NCI-H748 treated with DMSO at 0.1 percent for 48 hours (cell line): ENCODE data around the gene FAM47E.

Experiments
- DNase-seq: peaks from one replicate; lab custom pipeline; 2025; lab: John Stamatoyannopoulos, UW

The FAM47E gene, protein sequence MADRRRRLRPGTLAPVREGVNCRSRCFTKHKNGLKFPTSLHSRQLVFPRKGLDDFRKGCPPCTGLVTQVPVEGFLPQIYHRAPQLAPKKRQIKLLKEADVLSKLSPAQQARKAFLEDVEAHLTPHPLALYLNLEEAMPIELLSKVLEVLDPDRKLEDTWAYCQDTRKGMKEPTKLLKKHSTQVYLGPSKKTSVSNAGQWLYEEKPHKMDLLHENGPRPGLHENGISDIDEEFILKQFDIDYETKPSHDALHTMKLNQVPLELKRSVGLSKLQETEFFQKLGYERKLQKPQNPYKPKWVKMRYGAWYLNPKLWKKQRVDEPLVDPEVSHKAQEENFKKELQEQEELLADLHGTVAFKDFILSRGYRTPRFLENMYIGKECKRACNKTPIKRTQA

DNA sequence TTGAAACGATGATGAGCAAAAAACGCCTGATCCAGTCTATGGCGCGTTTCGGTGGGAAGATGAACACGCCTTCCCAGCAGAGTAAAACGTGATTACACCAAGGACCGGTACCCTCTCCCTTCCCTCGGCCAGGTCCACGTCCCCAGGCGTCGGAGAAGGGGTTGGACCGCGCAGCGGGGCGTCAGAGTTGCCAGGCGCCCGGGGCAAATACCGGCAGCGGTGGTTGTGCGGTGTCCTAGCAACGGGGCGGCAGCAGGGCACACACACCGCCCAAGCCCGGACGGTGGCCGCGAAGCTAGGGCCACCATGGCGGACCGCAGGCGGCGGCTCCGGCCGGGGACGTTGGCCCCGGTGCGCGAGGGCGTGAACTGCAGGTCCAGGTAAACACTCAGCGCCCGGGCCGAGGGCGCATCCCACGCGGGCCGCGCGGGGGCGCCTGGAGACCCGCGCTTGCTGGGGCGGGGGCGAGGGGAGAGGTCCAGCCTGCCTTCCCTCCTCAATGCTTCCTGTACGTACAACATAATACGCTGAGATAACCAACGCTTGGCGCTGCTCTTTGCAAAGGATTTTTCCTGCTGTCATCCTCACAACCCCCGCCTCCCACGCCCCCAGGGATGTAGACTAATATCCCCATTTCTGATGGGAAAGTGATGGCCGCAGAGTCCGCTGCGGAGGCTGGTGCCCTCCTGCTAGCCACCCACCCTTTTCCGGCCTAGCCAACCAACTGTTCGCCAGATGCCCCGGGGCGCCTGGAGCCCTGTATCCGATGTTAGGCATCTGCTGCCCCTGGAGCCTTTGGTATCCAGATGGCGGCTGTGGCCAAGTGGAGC, at the start of gene FAM47E:
Gene FAM47E (plus strand): TSS at position 281 of the 830 bp plus-strand sequence. CDS start 26 bp downstream, at position 307.
- peak; percentile 79 for DNase-seq

DNA sequence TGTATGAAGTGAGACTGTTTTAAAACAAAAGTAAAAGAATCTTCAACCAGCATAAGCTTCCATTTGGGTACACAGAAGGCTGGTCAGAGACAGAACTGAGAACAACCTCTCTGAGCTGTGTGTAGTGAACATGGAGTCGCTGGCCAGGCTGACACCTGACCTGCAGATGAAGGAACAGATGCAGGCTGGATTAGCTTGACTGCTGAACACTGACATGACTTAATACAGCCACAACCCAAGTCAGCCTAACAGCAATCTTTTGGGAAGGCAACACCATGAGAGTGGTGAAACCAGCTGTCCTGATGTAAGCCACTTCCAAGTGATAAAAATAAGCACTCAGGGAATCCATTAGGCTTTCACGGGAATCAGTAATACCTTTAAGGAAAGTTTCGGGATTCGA, 48.0 kb upstream of the FAM47E start:
- DNase-seq = no peak

DNA sequence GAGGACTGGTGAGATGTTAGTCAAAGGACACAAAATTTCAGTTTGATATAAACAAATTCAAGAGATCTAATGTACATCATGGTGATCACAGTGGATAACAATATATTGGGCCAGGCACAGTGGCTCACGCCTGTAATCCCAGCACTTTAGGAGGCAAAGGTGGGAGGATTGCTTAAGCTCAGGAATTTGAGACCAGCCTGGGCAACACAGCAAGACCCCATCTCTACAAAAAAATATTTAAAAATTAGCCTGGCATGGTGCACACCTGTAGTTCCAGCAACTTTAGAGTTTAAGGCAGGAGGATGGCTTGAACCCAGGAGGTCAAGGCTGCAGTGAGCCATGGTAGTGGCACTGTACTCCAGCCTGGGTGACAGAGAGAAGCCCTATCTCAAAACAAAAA, 46.6 kb upstream of the FAM47E start:
- no peak for DNase-seq

DNA sequence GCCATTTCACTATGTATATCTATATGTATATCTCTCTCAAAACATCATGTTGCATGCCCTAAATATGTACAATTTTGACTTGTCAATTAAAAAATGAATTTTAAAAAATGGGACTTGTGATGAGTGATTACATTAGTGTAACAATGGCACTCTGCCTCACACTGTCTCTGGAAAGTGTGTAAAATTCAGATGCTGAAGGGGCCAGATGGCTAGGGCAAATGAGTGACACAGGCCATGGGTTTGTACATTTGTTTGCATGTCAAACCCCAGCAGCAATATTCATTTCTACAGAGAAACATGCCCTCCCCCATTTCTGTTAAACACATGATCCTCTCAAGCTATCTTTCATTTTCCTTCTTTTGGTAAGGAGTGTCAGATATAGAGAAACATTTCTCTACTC, 46.0 kb upstream of the FAM47E start:
- DNase-seq = no peak

DNA sequence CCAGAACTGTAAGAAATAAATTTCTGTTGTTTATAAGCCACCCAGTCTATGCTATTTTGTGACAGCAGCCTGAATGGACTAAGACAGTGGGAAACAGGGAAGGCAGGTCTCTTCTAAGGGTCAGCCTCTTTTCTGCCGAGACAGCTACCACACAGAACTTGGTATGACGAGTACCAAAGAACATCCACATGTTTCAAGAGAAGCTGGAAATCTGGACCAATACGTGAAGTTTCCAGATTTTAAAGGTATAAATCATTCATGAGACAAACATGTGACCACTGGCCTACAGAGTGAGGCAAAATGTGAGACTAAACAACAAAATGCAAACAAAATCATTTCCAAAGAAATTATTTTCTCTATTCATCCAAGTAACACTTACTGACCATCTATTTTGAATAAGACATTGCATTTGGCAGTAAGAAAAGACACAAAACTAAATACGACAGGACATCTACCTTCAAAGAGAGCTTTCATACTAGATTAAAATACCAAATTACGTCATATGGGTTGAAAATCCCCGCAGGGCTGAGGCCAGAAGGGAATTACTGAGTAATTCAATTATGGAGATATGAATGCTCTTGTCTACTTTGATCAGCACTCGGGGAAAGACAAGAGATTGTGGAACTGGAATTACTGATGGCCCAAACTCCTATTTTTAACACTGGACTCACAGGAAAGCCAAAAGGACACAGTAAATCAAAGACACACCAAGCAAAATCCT, 45.1 kb upstream of the FAM47E start:
- DNase-seq = no peak

DNA sequence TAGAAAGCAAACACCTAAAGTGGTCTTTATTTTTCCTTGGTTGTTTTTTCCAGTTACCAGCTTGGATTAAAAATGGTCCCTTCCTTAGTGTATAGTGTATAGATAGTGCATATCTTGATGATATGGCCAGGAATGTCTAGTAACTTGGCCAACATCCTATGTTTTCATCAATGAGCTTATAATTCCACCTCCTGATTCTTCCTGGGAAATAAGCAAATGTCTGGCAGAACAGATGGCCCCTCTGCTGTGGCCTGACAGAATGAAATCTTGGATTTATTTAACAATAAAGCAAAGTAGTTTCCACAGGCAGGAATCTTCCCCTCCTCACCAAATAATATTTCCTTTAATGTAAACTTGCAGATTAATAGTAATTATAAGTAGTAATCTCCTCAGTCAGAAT, 44.0 kb upstream of the FAM47E start:
- no peak for DNase-seq

DNA sequence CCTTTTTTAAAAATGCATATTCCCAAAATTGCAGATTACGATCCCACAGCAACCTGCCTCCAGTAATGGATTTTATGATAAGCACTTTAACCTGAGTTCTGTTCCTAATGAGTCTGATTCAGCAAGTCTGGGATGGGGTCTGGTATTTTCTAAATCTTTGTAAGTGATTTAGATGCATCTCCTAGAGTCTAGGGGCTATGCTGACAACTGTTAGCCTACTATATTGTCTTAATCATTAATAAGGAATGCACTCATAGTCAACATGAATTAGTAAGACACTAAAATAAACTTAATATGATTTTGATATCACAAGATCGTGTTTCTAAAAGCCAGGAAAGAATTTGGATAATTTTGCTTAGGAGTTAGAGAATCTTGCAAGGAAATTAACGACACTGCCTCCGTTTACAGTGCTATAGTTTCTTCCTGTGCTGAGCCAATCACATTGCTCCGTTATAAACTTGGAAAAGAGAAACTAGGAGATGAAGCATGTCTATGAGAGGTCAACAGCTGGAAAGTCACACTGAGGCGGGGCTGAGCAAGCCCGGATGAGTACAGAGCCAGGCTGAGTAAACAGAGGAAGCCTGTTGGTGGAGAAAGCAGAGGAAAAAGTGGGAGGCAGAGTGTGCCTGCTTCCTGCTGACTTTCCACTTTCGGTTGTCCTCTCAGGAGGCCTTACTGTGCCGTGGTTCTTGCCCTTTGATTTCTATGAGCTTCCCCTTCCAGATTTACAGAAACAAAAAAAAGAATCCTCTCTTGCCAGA, 43.3 kb upstream of the FAM47E start:
- no peak for DNase-seq

DNA sequence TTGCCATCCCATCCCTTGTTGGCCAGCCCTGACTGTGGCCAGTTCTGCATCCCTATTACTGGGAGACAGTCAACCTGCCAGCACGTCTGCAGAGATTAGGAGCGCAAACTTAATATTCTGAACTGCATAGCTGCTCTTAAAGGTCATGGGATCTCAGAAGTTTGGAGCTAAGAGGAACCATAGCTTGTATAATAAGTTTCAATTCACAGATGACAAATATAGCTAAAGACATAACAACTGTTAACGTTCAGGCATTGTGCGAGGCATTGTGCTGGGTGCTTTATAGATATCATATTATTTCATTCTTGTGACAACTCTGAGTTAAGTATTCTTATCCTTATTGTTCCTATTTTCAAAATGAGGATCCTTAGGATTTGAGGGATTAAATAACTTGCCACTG, 41.6 kb upstream of the FAM47E start:
- no peak for DNase-seq

GRCh38 chr4:76210452-76210851, 41.1 kb upstream of the FAM47E start:
- DNase-seq = no peak

- DNase-seq = no peak
Observed at GRCh38 chr4:76211769-76212708, 39.5 kb upstream of the FAM47E start.

GRCh38 chr4:76212851-76213414, 38.6 kb upstream of the FAM47E start:
- no peak for DNase-seq

- DNase-seq = peak; percentile 56
Observed at GRCh38 chr4:76213415-76214176, 37.9 kb upstream of the FAM47E start, which contains the start of gene SCARB2. Gene SCARB2 (minus strand): TSS chr4:76213824. CDS start chr4:76213543, 281 bp downstream.

GRCh38 chr4:76214177-76214675, 37.3 kb upstream of the FAM47E start:
- no peak for DNase-seq

GRCh38 chr4:76215077-76215476, 36.4 kb upstream of the FAM47E start:
- DNase-seq = no peak

GRCh38 chr4:76216524-76216923, 35.0 kb upstream of the FAM47E start:
- DNase-seq = no peak

DNA sequence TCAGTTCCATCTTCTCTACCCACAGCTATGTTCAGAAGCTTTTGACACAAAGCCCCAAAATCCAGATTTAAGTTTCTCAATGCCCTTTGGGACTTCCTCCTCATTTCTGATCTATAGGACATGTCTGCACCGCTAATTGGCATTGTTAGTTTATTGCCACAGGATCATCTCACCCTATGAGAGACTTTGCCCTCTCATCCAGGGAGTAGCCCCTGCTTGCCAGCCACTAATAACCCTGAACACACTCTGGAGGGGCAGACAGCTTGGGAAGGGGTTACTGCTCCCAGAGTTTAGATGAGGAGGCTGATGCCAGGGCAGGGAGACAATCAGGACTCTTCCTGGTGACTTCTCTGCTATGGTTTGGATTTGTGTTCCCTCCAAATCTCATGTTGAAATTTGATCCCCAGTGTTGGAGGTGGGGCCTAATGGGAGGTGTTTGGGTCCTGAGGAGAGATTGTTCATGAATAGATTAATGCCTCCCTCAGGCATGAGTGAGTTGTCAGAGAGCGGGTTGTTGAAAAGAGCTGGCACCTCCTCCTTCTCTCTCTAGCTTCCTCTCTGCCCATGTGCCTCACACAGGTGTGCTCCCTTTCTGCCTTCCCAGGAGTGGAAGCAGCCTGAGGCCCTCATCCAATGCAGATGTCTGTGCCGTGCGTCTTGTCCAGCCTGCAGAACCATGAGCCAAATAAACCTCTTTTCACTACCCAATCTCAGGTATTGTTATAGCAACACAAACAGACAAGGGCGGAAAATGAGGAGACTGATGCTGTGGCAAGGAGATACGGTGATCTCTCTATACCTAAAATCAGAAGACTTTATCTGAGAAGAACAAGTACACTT, 34.3 kb upstream of the FAM47E start:
- no peak for DNase-seq

GRCh38 chr4:76219299-76220055, 32.0 kb upstream of the FAM47E start:
- no peak for DNase-seq

GRCh38 chr4:76224171-76224570, 27.4 kb upstream of the FAM47E start:
- no peak for DNase-seq
